ENCODE results near the gene APOBEC3A. TPM values are rescaled to one million over a fixed set of nuclear protein-coding genes. Genes with fewer than 3 reads are reported as not detected.
"Not testable (repeated sequence)": the region's sequence is repeated elsewhere in the genome, so short reads cannot be mapped to it uniquely, and the experiment has no call there.

The APOBEC3A gene
- polyA plus RNA-seq, 1 donor (not counting 4 experiments of a cell fraction or from before 2014, with no cell fraction given): 0.50 TPM

GRCh38 chr22:38989466-38989865 is 32.1 kb downstream of the APOBEC3A start:
- no peaks in the 10 kb centered on the region for H3K36me3 ChIP-seq (ENCODE audit: control insufficient read depth in 2 of 2, extremely low read depth in 1 of 2, insufficient read depth in 2 of 2, low read length in 2 of 2)
- H3K9me3 ChIP-seq (ENCODE audit: control insufficient read depth, low read depth, low read length): no peaks in the 10 kb centered on the region
- no peaks in the 10 kb centered on the region for H4K20me1 ChIP-seq (ENCODE audit: control insufficient read depth, extremely low read depth, insufficient read depth, low read length)
- H3K27me3 ChIP-seq (ENCODE audit: control insufficient read depth, extremely low read depth, insufficient read depth, low read length): no peaks in the 10 kb centered on the region
- H3K79me2 ChIP-seq (ENCODE audit: control insufficient read depth, insufficient read depth, low read length): no peaks in the 10 kb centered on the region
- FAIRE-seq (no peak), DNase-seq (ENCODE audit: low read depth, low spot score) (no peak)
- H2AFZ ChIP-seq (ENCODE audit: control insufficient read depth, low read length): no peak overlapping the region
- peaks cover 7% of the 10 kb centered on the region for H3K4me1 ChIP-seq (ENCODE audit: control insufficient read depth, extremely low read depth, insufficient read depth, low read length)
- TF ChIP-seq EZH2 (IDR thresholded peaks at IDR 0.05; ENCODE audit: low read length): no peak
- TF ChIP-seq, protein P1, sequence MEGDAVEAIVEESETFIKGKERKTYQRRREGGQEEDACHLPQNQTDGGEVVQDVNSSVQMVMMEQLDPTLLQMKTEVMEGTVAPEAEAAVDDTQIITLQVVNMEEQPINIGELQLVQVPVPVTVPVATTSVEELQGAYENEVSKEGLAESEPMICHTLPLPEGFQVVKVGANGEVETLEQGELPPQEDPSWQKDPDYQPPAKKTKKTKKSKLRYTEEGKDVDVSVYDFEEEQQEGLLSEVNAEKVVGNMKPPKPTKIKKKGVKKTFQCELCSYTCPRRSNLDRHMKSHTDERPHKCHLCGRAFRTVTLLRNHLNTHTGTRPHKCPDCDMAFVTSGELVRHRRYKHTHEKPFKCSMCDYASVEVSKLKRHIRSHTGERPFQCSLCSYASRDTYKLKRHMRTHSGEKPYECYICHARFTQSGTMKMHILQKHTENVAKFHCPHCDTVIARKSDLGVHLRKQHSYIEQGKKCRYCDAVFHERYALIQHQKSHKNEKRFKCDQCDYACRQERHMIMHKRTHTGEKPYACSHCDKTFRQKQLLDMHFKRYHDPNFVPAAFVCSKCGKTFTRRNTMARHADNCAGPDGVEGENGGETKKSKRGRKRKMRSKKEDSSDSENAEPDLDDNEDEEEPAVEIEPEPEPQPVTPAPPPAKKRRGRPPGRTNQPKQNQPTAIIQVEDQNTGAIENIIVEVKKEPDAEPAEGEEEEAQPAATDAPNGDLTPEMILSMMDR (optimal IDR thresholded peaks at IDR 0.05 in 1 of 3, IDR thresholded peaks at IDR 0.05 in 1 of 3, conservative IDR thresholded peaks at IDR 0.05 in 1 of 3; ENCODE audit: extremely low read depth in 1 of 3, insufficient read depth in 2 of 3, low read length in 3 of 3): no peak
- dilution Hi-C loops (cut with MboI; ENCODE audit: extremely low pct_ligation_motif_present, low sequenced_read_pairs): no loop called here
- no peak overlapping the region for H3K4me3 ChIP-seq (ENCODE audit: control insufficient read depth in 2 of 3, extremely low read depth in 1 of 3, insufficient read depth in 2 of 3, low read depth in 1 of 3, low read length in 3 of 3)
- no peak overlapping the region for H3K4me2 ChIP-seq (ENCODE audit: control insufficient read depth, extremely low read depth, insufficient read depth, low read depth, low read length)
- H3K27ac ChIP-seq (ENCODE audit: control insufficient read depth, insufficient read depth, low read length): no peak overlapping the region
- H3K9ac ChIP-seq (ENCODE audit: control insufficient read depth, extremely low read depth, insufficient read depth, low read length): no peak overlapping the region
- no peaks in the 10 kb centered on the region for H3K9me1 ChIP-seq (ENCODE audit: control insufficient read depth, extremely low read depth, insufficient read depth, low read length)

GRCh38 chr22:38992871-38993371 is 35.5 kb downstream of the APOBEC3A start:
- H3K4me1 ChIP-seq (ENCODE audit: control insufficient read depth, extremely low read depth, insufficient read depth, low read length); H3K79me2 ChIP-seq (ENCODE audit: control insufficient read depth, insufficient read depth, low read length); H3K9me3 ChIP-seq (ENCODE audit: control insufficient read depth, low read depth, low read length); H2AFZ ChIP-seq (ENCODE audit: control insufficient read depth, low read length); H3K27ac ChIP-seq (ENCODE audit: control insufficient read depth, insufficient read depth, low read length); H3K9me1 ChIP-seq (ENCODE audit: control insufficient read depth, extremely low read depth, insufficient read depth, low read length); H4K20me1 ChIP-seq (ENCODE audit: control insufficient read depth, extremely low read depth, insufficient read depth, low read length); DNase-seq (ENCODE audit: low read depth, low spot score); H3K36me3 ChIP-seq (ENCODE audit: control insufficient read depth in 2 of 2, extremely low read depth in 1 of 2, insufficient read depth in 2 of 2, low read length in 2 of 2); H3K4me2 ChIP-seq (ENCODE audit: control insufficient read depth, extremely low read depth, insufficient read depth, low read depth, low read length); H3K9ac ChIP-seq (ENCODE audit: control insufficient read depth, extremely low read depth, insufficient read depth, low read length); dilution Hi-C loops (cut with MboI; ENCODE audit: extremely low pct_ligation_motif_present, low sequenced_read_pairs); H3K4me3 ChIP-seq (ENCODE audit: control insufficient read depth in 2 of 3, extremely low read depth in 1 of 3, insufficient read depth in 2 of 3, low read depth in 1 of 3, low read length in 3 of 3); FAIRE-seq: not testable (repeated sequence)
- H3K27me3 ChIP-seq (ENCODE audit: control insufficient read depth, extremely low read depth, insufficient read depth, low read length): peaks cover 12% of the 10 kb centered on the region

DNA sequence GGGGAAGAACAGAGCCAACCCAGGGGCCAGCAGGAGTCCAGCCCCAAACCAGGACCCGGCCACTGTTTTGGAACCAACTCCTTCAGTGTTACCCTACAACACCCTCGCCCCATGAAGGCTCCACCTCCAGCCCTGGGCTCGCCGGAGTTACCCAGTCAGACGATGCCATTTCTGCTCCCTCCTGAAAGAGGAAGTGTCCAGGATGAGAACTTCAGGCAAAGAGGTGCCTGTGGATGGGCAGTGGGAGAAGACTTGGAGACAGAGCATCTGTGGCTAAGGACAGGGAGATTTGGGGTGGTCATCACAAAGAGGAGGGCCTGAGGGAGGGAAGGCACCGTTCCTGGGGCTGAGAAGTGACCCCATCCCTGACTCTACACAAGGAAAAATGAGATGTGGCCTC is 38.7 kb downstream of the APOBEC3A start:
- no peak for FAIRE-seq
- TF ChIP-seq, protein P1 (optimal IDR thresholded peaks at IDR 0.05 in 1 of 3, IDR thresholded peaks at IDR 0.05 in 1 of 3, conservative IDR thresholded peaks at IDR 0.05 in 1 of 3; ENCODE audit: extremely low read depth in 1 of 3, insufficient read depth in 2 of 3, low read length in 3 of 3): no peak
- TF ChIP-seq EZH2 (IDR thresholded peaks at IDR 0.05; ENCODE audit: low read length): no peak
- no peak overlapping the region for H3K9ac ChIP-seq (ENCODE audit: control insufficient read depth, extremely low read depth, insufficient read depth, low read length)
- peaks cover 17% of the 10 kb centered on the region for H3K27me3 ChIP-seq (ENCODE audit: control insufficient read depth, extremely low read depth, insufficient read depth, low read length)
- dilution Hi-C loops (cut with MboI; ENCODE audit: extremely low pct_ligation_motif_present, low sequenced_read_pairs): no loop called here
- no peaks in the 10 kb centered on the region for H4K20me1 ChIP-seq (ENCODE audit: control insufficient read depth, extremely low read depth, insufficient read depth, low read length)
- no peaks in the 10 kb centered on the region for H3K36me3 ChIP-seq (ENCODE audit: control insufficient read depth in 2 of 2, extremely low read depth in 1 of 2, insufficient read depth in 2 of 2, low read length in 2 of 2)
- no peaks in the 10 kb centered on the region for H3K4me1 ChIP-seq (ENCODE audit: control insufficient read depth, extremely low read depth, insufficient read depth, low read length)
- H3K9me3 ChIP-seq (ENCODE audit: control insufficient read depth, low read depth, low read length): peaks cover 6% of the 10 kb centered on the region
- H3K4me2 ChIP-seq (ENCODE audit: control insufficient read depth, extremely low read depth, insufficient read depth, low read depth, low read length): no peak overlapping the region
- H2AFZ ChIP-seq (ENCODE audit: control insufficient read depth, low read length): no peak overlapping the region
- no peaks in the 10 kb centered on the region for H3K9me1 ChIP-seq (ENCODE audit: control insufficient read depth, extremely low read depth, insufficient read depth, low read length)
- H3K27ac ChIP-seq (ENCODE audit: control insufficient read depth, insufficient read depth, low read length): no peak overlapping the region
- H3K79me2 ChIP-seq (ENCODE audit: control insufficient read depth, insufficient read depth, low read length): no peaks in the 10 kb centered on the region
- no peak overlapping the region for H3K4me3 ChIP-seq (ENCODE audit: control insufficient read depth in 2 of 3, extremely low read depth in 1 of 3, insufficient read depth in 2 of 3, low read depth in 1 of 3, low read length in 3 of 3)
- DNase-seq (ENCODE audit: low read depth, low spot score): no peak

Data from keratinocyte (primary cell).